HepG2 (cell line): Measurements from ENCODE around the gene YWHAH.

Experiments
- CBX2 ChIP-seq, 2 experiments: fragments of 200-600 bp in 1 of 2; sonication (generic); formaldehyde crosslinking in 1 of 2; IDR thresholded peaks; 2 replicates each; pipeline versions ENCODE4 v1.7.0 to v1.8.1; 2018 to 2022; ENCODE audit warnings: low read depth in 2 of 2, low read length in 1 of 2, mild to moderate bottlenecking in 1 of 2, missing genetic modification reagents in 1 of 2
- CTCF ChIP-seq: sonication (generic); formaldehyde crosslinking; IDR thresholded peaks from 2 replicates; pipeline ENCODE4 v1.5.0; 2020; ENCODE audit warnings: mild to moderate bottlenecking, missing genetic modification reagents, moderate library complexity
- NR2F6 ChIP-seq, 2 experiments: IDR thresholded peaks; 2 replicates each; pipeline ENCODE4 v1.6.1; 2016; ENCODE audit warnings: antibody characterized with exemption in 1 of 2, mild to moderate bottlenecking in 1 of 2
- YY1 ChIP-seq: IDR thresholded peaks from 2 replicates; pipeline ENCODE4 v1.6.1; 2011; ENCODE audit warnings: low read length, low read depth, moderate library complexity, mild to moderate bottlenecking; ENCODE audit not compliant: insufficient read depth, insufficient replicate concordance

- no peak for TF ChIP-seq NR2F6 (IDR thresholded peaks at IDR 0.05)
- TF ChIP-seq NR2F6 (CRISPR knock-in tag; IDR thresholded peaks at IDR 0.05) = no peak
- TF ChIP-seq CTCF (CRISPR knock-in tag) = no peak
- no peak for TF ChIP-seq CBX2 (IDR thresholded peaks at IDR 0.05; ENCODE audit: low read depth, low read length)
- no peak for TF ChIP-seq CBX2 (CRISPR knock-in tag; IDR thresholded peaks at IDR 0.05; ENCODE audit: low read depth)
- no peak for TF ChIP-seq YY1
These were observed 23.2 kb upstream of the YWHAH start for GRCh38 chr22:31921106-31921505.
